ENCODE results near the gene SPTA1. TPM values are rescaled to one million over a fixed set of nuclear protein-coding genes. Genes with fewer than 3 reads are reported as not detected.
"Not testable (repeated sequence)": the region's sequence is repeated elsewhere in the genome, so short reads cannot be mapped to it uniquely, and the experiment has no call there.

SPTA1 gene
- total RNA-seq, 1 donor from 2014 or later: not detected

- peaks cover 3% of the 10 kb centered on the region for H3K9me3 Mint-ChIP-seq (ENCODE audit: low read depth)
- H3K27ac Mint-ChIP-seq (ENCODE audit: unreplicated experiment): no peak overlapping the region
- no peak for DNase-seq (ENCODE audit: low spot score)
- H3K27me3 Mint-ChIP-seq (ENCODE audit: low read depth): peaks cover 3% of the 10 kb centered on the region
- no peak for TF ChIP-seq CTCF (IDR thresholded peaks at IDR 0.05)
- no peaks in the 10 kb centered on the region for H3K4me1 Mint-ChIP-seq (ENCODE audit: low read depth)
- no peaks in the 10 kb centered on the region for H3K36me3 Mint-ChIP-seq (ENCODE audit: low read depth)
- no peak overlapping the region for H3K4me3 Mint-ChIP-seq (ENCODE audit: unreplicated experiment)
Observed at GRCh38 chr1:158694596-158694995, 8.1 kb upstream of the SPTA1 start.

- Mint-ChIP-seq H3K36me3 (ENCODE audit: low read depth) (no peaks in the 10 kb centered on the region), H3K4me1 (ENCODE audit: low read depth) (no peaks in the 10 kb centered on the region), H3K27me3 (ENCODE audit: low read depth) (no peaks in the 10 kb centered on the region), H3K27ac (ENCODE audit: unreplicated experiment) (no peak overlapping the region), H3K4me3 (ENCODE audit: unreplicated experiment) (no peak overlapping the region), H3K9me3 (ENCODE audit: low read depth) (peaks cover 3% of the 10 kb centered on the region)
- DNase-seq (ENCODE audit: low spot score): no peak
- no peak for TF ChIP-seq CTCF (IDR thresholded peaks at IDR 0.05)
Observed at GRCh38 chr1:158692356-158692755, 5.8 kb upstream of the SPTA1 start.

- no peak for DNase-seq (ENCODE audit: low spot score)
- Mint-ChIP-seq H3K27ac (ENCODE audit: unreplicated experiment) (no peak overlapping the region), H3K9me3 (ENCODE audit: low read depth) (peaks cover 5% of the 10 kb centered on the region), H3K27me3 (ENCODE audit: low read depth) (no peaks in the 10 kb centered on the region), H3K4me1 (ENCODE audit: low read depth) (no peaks in the 10 kb centered on the region), H3K36me3 (ENCODE audit: low read depth) (no peaks in the 10 kb centered on the region), H3K4me3 (ENCODE audit: unreplicated experiment) (no peak overlapping the region)
- TF ChIP-seq CTCF (IDR thresholded peaks at IDR 0.05): no peak
Observed at GRCh38 chr1:158691907-158692306, 5.4 kb upstream of the SPTA1 start.

- H3K4me3 Mint-ChIP-seq (ENCODE audit: unreplicated experiment); DNase-seq (ENCODE audit: low spot score); H3K36me3 Mint-ChIP-seq (ENCODE audit: low read depth); H3K4me1 Mint-ChIP-seq (ENCODE audit: low read depth); H3K27ac Mint-ChIP-seq (ENCODE audit: unreplicated experiment); H3K9me3 Mint-ChIP-seq (ENCODE audit: low read depth); H3K27me3 Mint-ChIP-seq (ENCODE audit: low read depth): not testable (repeated sequence)
Observed at GRCh38 chr1:158691149-158691548, 4.6 kb upstream of the SPTA1 start.

GRCh38 chr1:158689875-158690274 lies 3.4 kb upstream of the SPTA1 start:
- no peak for TF ChIP-seq CTCF (IDR thresholded peaks at IDR 0.05)
- Mint-ChIP-seq H3K4me1 (ENCODE audit: low read depth) (no peaks in the 10 kb centered on the region), H3K27ac (ENCODE audit: unreplicated experiment) (no peak overlapping the region), H3K4me3 (ENCODE audit: unreplicated experiment) (no peak overlapping the region), H3K9me3 (ENCODE audit: low read depth) (peaks cover 5% of the 10 kb centered on the region), H3K27me3 (ENCODE audit: low read depth) (no peaks in the 10 kb centered on the region), H3K36me3 (ENCODE audit: low read depth) (no peaks in the 10 kb centered on the region)
- no peak for DNase-seq (ENCODE audit: low spot score)

- Mint-ChIP-seq H3K4me1 (ENCODE audit: low read depth) (no peaks in the 10 kb centered on the region), H3K36me3 (ENCODE audit: low read depth) (no peaks in the 10 kb centered on the region), H3K4me3 (ENCODE audit: unreplicated experiment) (no peak overlapping the region), H3K9me3 (ENCODE audit: low read depth) (peaks cover 5% of the 10 kb centered on the region), H3K27me3 (ENCODE audit: low read depth) (peaks cover 3% of the 10 kb centered on the region), H3K27ac (ENCODE audit: unreplicated experiment) (no peak overlapping the region)
- no peak for DNase-seq (ENCODE audit: low spot score)
- no peak for TF ChIP-seq CTCF (IDR thresholded peaks at IDR 0.05)
Observed at GRCh38 chr1:158689110-158689509, 2.6 kb upstream of the SPTA1 start.

GRCh38 chr1:158688343-158688742 lies 1.8 kb upstream of the SPTA1 start:
- H3K36me3 Mint-ChIP-seq (ENCODE audit: low read depth); H3K27ac Mint-ChIP-seq (ENCODE audit: unreplicated experiment); H3K4me1 Mint-ChIP-seq (ENCODE audit: low read depth); H3K27me3 Mint-ChIP-seq (ENCODE audit: low read depth); H3K9me3 Mint-ChIP-seq (ENCODE audit: low read depth); H3K4me3 Mint-ChIP-seq (ENCODE audit: unreplicated experiment); DNase-seq (ENCODE audit: low spot score): not testable (repeated sequence)
